ENCODE results near the gene PPP2R2C.

DNA sequence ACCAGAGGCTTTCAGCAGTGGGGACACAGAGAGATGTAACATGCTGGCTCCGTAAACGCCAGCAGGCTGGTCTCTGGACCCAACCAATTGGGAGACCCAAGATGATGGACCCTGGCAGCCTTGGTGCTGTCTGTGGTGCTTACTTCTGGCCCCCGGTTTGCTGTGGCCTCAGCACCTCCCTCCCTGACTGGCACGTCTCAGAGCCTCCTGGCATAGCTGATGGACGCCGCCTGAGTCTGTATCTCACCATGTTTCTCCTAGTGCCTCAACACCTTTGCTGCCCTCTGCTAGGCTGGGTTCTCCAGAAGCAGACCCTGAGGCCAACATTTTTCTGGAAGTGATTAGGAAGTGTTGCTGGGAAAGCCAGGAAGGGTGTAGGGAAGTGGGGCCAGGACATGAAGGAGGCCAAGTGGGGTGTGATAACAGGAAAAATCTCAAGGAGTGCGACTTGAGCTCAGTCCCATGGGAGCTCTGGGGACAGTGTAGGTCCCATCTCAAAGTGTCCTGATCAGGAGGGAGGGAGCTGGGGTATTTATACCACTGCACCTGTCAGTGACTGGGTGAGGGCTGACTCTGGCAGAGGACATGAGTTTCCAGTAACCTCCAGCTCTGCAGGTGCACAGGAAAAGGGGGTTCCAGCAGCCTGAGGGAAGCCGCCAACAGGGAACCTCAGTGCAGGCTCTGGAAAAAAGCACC lies 31.8 kb downstream of the PPP2R2C start:
- TF ChIP-seq, protein P1, sequence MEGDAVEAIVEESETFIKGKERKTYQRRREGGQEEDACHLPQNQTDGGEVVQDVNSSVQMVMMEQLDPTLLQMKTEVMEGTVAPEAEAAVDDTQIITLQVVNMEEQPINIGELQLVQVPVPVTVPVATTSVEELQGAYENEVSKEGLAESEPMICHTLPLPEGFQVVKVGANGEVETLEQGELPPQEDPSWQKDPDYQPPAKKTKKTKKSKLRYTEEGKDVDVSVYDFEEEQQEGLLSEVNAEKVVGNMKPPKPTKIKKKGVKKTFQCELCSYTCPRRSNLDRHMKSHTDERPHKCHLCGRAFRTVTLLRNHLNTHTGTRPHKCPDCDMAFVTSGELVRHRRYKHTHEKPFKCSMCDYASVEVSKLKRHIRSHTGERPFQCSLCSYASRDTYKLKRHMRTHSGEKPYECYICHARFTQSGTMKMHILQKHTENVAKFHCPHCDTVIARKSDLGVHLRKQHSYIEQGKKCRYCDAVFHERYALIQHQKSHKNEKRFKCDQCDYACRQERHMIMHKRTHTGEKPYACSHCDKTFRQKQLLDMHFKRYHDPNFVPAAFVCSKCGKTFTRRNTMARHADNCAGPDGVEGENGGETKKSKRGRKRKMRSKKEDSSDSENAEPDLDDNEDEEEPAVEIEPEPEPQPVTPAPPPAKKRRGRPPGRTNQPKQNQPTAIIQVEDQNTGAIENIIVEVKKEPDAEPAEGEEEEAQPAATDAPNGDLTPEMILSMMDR (IDR thresholded peaks at IDR 0.05), result no peak
- no peak for TF ChIP-seq POLR2A (IDR thresholded peaks at IDR 0.05)
